Tibial nerve (tissue), 4 donors: ENCODE results near the gene ABCB4. TPM values are rescaled to one million over a fixed set of nuclear protein-coding genes. Genes with fewer than 3 reads are reported as not detected.

ENCODE experiments used
- DNase-seq, 2 donors: peaks; one replicate each; pipeline ENCODE4 v3.0.0-alpha.2; 2019; ENCODE audit warnings: low spot score in 2 of 2
- H3K27ac ChIP-seq, 4 donors: fragments of 200-600 bp; sonication (generic) in 3 of 4; one replicate each; pipeline ENCODE4 v1.5.1; 2017 to 2019; ENCODE audit warnings: mild to moderate bottlenecking in 1 of 4
- H3K27me3 ChIP-seq, 2 donors: fragments of 200-600 bp; sonication (generic) in 1 of 2; one replicate each; pipeline versions ENCODE4 v1.5.1 to v1.6.0; 2017 to 2019
- H3K36me3 ChIP-seq, 3 donors: fragments of 200-600 bp; sonication (generic); one replicate each; pipeline ENCODE4 v1.5.1; 2018 to 2019
- H3K4me1 ChIP-seq, 4 donors: fragments of 200-600 bp; sonication (generic) in 3 of 4; one replicate each; pipeline ENCODE4 v1.5.1; 2017 to 2019
- H3K4me3 ChIP-seq, 4 donors: fragments of 200-600 bp; sonication (generic) in 3 of 4; one replicate each; pipeline ENCODE4 v1.5.1; 2017 to 2019; ENCODE audit warnings: mild to moderate bottlenecking in 1 of 4, moderate library complexity in 1 of 4
- H3K9me3 ChIP-seq, 4 donors: fragments of 200-600 bp; sonication (generic) in 3 of 4; one replicate each; pipeline ENCODE4 v1.5.1; 2017 to 2019
- CTCF ChIP-seq, 5 experiments: fragments of 200-600 bp in 3 of 5; fragments of 450-650 bp in 2 of 5; sonication (generic) in 3 of 5; IDR thresholded peaks; one replicate each; pipeline ENCODE4 v1.5.1; 2016 to 2019; ENCODE audit warnings: antibody characterized with exemption in 5 of 5, mild to moderate bottlenecking in 3 of 5, moderate library complexity in 2 of 5
- EP300 ChIP-seq, 2 donors: sonication (generic); formaldehyde crosslinking; IDR thresholded peaks; one replicate each; pipeline ENCODE4 v1.6.1; 2017; ENCODE audit warnings: antibody characterized with exemption in 2 of 2, mild to moderate bottlenecking in 1 of 2
- POLR2A ChIP-seq, 2 donors: fragments of 450-650 bp; IDR thresholded peaks; one replicate each; pipeline ENCODE4 v1.6.1; 2017; ENCODE audit warnings: antibody characterized with exemption in 2 of 2, mild to moderate bottlenecking in 2 of 2, moderate library complexity in 2 of 2
- WGBS, 2 donors: methylation state at CpG; one replicate each; pipeline ENCODE4 v1.1.5; 2018; 5-methylcytosine and 5-hydroxymethylcytosine counted together
- total RNA-seq, 4 donors: library from RNA; depleted of rRNA; stranded (reverse); fragments of >200 nt; gene quantifications; one replicate each; pipeline ENCODE4 v1.1.0, GENCODE V29; 2016

Gene ABCB4
- total RNA-seq, 4 donors from 2014 or later, result 0.42 to 2.0 (median 1.00) TPM

GRCh38 chr7:87413951-87414793 lies 61.3 kb downstream of the ABCB4 start:
- H3K4me3 ChIP-seq, result no peak overlapping the region
- H3K4me1 ChIP-seq, result no peaks in the 10 kb centered on the region
- H3K9me3 ChIP-seq, result no peaks in the 10 kb centered on the region
- TF ChIP-seq POLR2A (IDR thresholded peaks at IDR 0.05) (no peak), CTCF (IDR thresholded peaks at IDR 0.05) (no peak), EP300 (IDR thresholded peaks at IDR 0.05) (no peak)
- H3K27me3 ChIP-seq, result no peaks in the 10 kb centered on the region
- no peak for DNase-seq
- WGBS, 2 donors, result 54 to 61% methylated on average over 4 of the region's 4 CpGs
- H3K36me3 ChIP-seq, result no peaks in the 10 kb centered on the region
- H3K27ac ChIP-seq, result peak overlapping the region in 1 of 4 donors; percentile 42

- 88 to 90% methylated on average over 1 of the region's 1 CpG for WGBS, 2 donors
These were observed 62.5 kb downstream of the ABCB4 start for GRCh38 chr7:87413029-87413428.

GRCh38 chr7:87411186-87411585 lies 64.3 kb downstream of the ABCB4 start:
- Histone ChIP-seq H3K4me1 (no peaks in the 10 kb centered on the region), H3K27me3 (no peaks in the 10 kb centered on the region), H3K27ac (no peak overlapping the region), H3K9me3 (no peaks in the 10 kb centered on the region), H3K4me3 (no peak overlapping the region), H3K36me3 (no peaks in the 10 kb centered on the region)
- no peak for TF ChIP-seq CTCF (IDR thresholded peaks at IDR 0.05)
- no peak for TF ChIP-seq EP300 (IDR thresholded peaks at IDR 0.05)
- TF ChIP-seq POLR2A (IDR thresholded peaks at IDR 0.05), result no peak
- DNase-seq, result no peak
- WGBS, 2 donors, result 88 to 92% methylated on average over 1 of the region's 1 CpG

More at GRCh38 chr7:87413029-87413428, 62.5 kb downstream of the ABCB4 start:
- Histone ChIP-seq H3K27ac (peak overlapping the region in 1 of 4 donors; percentile 4), H3K9me3 (no peaks in the 10 kb centered on the region), H3K4me1 (no peaks in the 10 kb centered on the region), H3K36me3 (no peaks in the 10 kb centered on the region), H3K4me3 (no peak overlapping the region), H3K27me3 (no peaks in the 10 kb centered on the region)
- no peak for TF ChIP-seq EP300 (IDR thresholded peaks at IDR 0.05)
- no peak for TF ChIP-seq CTCF (IDR thresholded peaks at IDR 0.05)
- no peak for TF ChIP-seq POLR2A (IDR thresholded peaks at IDR 0.05)
- no peak for DNase-seq

- peaks cover 0 to 4% (median 0%) of the 10 kb centered on the region in 3 donors for H3K36me3 ChIP-seq
- H3K27ac ChIP-seq, result no peak overlapping the region
- H3K4me1 ChIP-seq, result no peaks in the 10 kb centered on the region
- TF ChIP-seq CTCF (IDR thresholded peaks at IDR 0.05), result no peak
- TF ChIP-seq POLR2A (IDR thresholded peaks at IDR 0.05), result no peak
- H3K9me3 ChIP-seq, result no peaks in the 10 kb centered on the region
- H3K27me3 ChIP-seq, result no peaks in the 10 kb centered on the region
- H3K4me3 ChIP-seq, result no peak overlapping the region
- DNase-seq, result no peak
These were observed 70.8 kb downstream of the ABCB4 start for GRCh38 chr7:87404674-87405073.

- TF ChIP-seq EP300 (IDR thresholded peaks at IDR 0.05) (no peak), POLR2A (IDR thresholded peaks at IDR 0.05) (no peak), CTCF (IDR thresholded peaks at IDR 0.05) (no peak)
- WGBS, 2 donors, result 92 to 94% methylated on average over 2 of the region's 2 CpGs
- H3K4me1 ChIP-seq, result no peaks in the 10 kb centered on the region
- peaks cover 0 to 42% (median 1%) of the 10 kb centered on the region in 3 donors for H3K36me3 ChIP-seq
- no peak overlapping the region for H3K4me3 ChIP-seq
- no peaks in the 10 kb centered on the region for H3K27me3 ChIP-seq
- H3K9me3 ChIP-seq, result no peaks in the 10 kb centered on the region
- H3K27ac ChIP-seq, result no peak overlapping the region
- DNase-seq, result no peak
These were observed 77.0 kb downstream of the ABCB4 start for GRCh38 chr7:87398446-87398845.
